Heart left ventricle (tissue), 16 donors: ENCODE results near the gene SEH1L. TPM values are rescaled to one million over a fixed set of nuclear protein-coding genes. Genes with fewer than 3 reads are reported as not detected.

Experiments
- ATAC-seq, 4 donors: fragments of 200-7000 bp; cut with Tn5 transposase; one replicate each; pipeline ENCODE4 v1.9.1; 2020 to 2022; ENCODE audit warnings: moderate library complexity in 4 of 4, mild to moderate bottlenecking in 3 of 4, moderate number of reproducible peaks in 1 of 4
- DNase-seq, 5 donors: peaks; one replicate each; pipeline ENCODE4 v3.0.0-alpha.2; 2020
- H3K27ac ChIP-seq, 12 donors: fragments of 200-600 bp; sonication (generic) in 4 of 12; one replicate each; pipeline versions ENCODE4 v1.5.0 to v1.8.0; 2016 to 2022; ENCODE audit warnings: mild to moderate bottlenecking in 2 of 12
- H3K27me3 ChIP-seq, 9 donors: fragments of 200-600 bp; sonication (generic) in 2 of 9; one replicate each; pipeline versions ENCODE4 v1.5.1 to v1.8.0; 2016 to 2022; ENCODE audit warnings: mild to moderate bottlenecking in 3 of 9
- H3K36me3 ChIP-seq, 9 donors: fragments of 200-600 bp; sonication (generic) in 2 of 9; one replicate each; pipeline versions ENCODE4 v1.5.0 to v1.8.0; 2018 to 2022; ENCODE audit warnings: mild to moderate bottlenecking in 2 of 9
- H3K4me1 ChIP-seq, 12 donors: fragments of 200-600 bp; sonication (generic) in 4 of 12; one replicate each; pipeline versions ENCODE4 v1.5.0 to v1.8.0; 2016 to 2022; ENCODE audit warnings: mild to moderate bottlenecking in 3 of 12
- H3K4me3 ChIP-seq, 12 donors: fragments of 200-600 bp; sonication (generic) in 4 of 12; one replicate each; pipeline versions ENCODE4 v1.5.0 to v1.8.0; 2017 to 2022; ENCODE audit warnings: mild to moderate bottlenecking in 9 of 12, moderate library complexity in 4 of 12
- H3K9me3 ChIP-seq, 12 donors: fragments of 200-600 bp; sonication (generic) in 4 of 12; one replicate each; pipeline versions ENCODE4 v1.5.0 to v1.8.0; 2016 to 2022; ENCODE audit warnings: mild to moderate bottlenecking in 1 of 12
- POLR2A ChIP-seq, 2 donors: fragments of 450-650 bp; IDR thresholded peaks; one replicate each; pipeline ENCODE4 v1.6.1; 2017; ENCODE audit warnings: antibody characterized with exemption in 2 of 2, mild to moderate bottlenecking in 2 of 2, moderate library complexity in 2 of 2
- WGBS, 4 donors: extraction: QIAGEN DNeasy Blood & Tissue Kit in 2 of 4; methylation state at CpG; one replicate each; pipeline versions ENCODE4 v1.1.5 to v1.1.7; 2013 to 2018; 5-methylcytosine and 5-hydroxymethylcytosine counted together
- intact Hi-C, 10 donors: fragments of 100-400 bp; cut with DNase I; formaldehyde crosslinking; loops; one replicate each; pipeline versions ENCODE4 v1.11.1 to v1.14.2; 2022
- polyA plus RNA-seq, 2 donors: library from polyadenylated mRNA; stranded (reverse); fragments of 200-250 nt; gene quantifications; one replicate each; pipeline ENCODE4 v1.2.3, GENCODE V29; 2013
- total RNA-seq, 9 donors: library from RNA; depleted of rRNA in 2 of 9; stranded (reverse); fragments of >200 nt in 2 of 9; fragmentation: NEBNext Ultra II Directional in 3 of 9; extraction: Animal tissue kit (Norgen Biotek cat#: 25700) in 3 of 9; gene quantifications; one replicate each; pipeline versions ENCODE4 v1.1.0 to v1.2.4, GENCODE V29; 2016 to 2023
- TF ChIP-seq, protein P1 (sequence below), 12 donors: fragments of 200-600 bp; sonication (generic) in 4 of 12; IDR thresholded peaks; one replicate each; pipeline versions ENCODE4 v1.5.0 to v1.8.0; 2018 to 2022; ENCODE audit warnings: antibody characterized with exemption in 12 of 12, mild to moderate bottlenecking in 5 of 12
- donor health status: ischemic (EF 13 %, LVEDD 7.1; RV severe dilation, severe dysfunction).
- donor health status: healthy with polysubstance abuse.
- donor health status: DM: no; HTN: yes; CAD: no.
- donor health status: DM: no; HTN: no; CAD: no.
- donor health status: ischemic (EF 25% LVEDD 6.9; RV normal size, moderate dysfunction).
- donor health status: ischemic (EF 25% LVEDD 5.7; RV mildly dilated, moderate dysfunction).
- donor health status: healthy.
- donor health status: DM: yes; HTN: yes; CAD: no.
- donor health status: ischemic (EF 35%, LVEDD 5.7; RV mildly dilated, moderate dysfunction).
- donor health status: nonischemic (EF 11% LVEDD 7.7; RV severe dilation, severe dysfunction).
- donor health status: DM: yes; HTN: yes; CAD: no.
- donor health status: PGD.
- donor health status: ischemic (EF 29% LVEDD 5.4; RV normal size, mild dysfunction).
- donor health status: nonischemic (EF 23%, LVEDD 6.1; RV moderate dilation, normal function).

The SEH1L gene
- total and polyA plus RNA-seq, 11 donors, result 8.6 to 39.9 (median 18.5) TPM

DNA sequence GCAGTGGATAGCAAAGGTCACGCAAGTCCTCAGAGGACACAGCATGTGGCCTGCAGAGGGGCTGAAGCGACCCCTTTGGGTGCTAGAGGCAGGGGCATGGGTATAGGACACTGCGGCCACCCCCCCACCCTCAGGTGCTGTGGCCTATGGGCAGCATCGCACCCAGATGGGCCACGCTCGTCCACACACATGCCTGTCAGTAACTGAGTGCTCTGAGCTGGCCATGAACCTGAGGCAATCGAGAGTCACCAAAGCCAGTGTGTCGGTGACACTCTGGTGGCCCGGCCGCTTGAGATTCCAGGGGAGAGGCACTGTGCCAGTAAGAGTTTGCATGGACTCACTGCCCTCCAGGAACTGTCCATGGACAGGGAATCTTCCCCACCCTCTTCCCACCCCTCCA is 41.0 kb upstream of the SEH1L start:
- no peak for TF ChIP-seq POLR2A (IDR thresholded peaks at IDR 0.05)
- TF ChIP-seq, protein P1, sequence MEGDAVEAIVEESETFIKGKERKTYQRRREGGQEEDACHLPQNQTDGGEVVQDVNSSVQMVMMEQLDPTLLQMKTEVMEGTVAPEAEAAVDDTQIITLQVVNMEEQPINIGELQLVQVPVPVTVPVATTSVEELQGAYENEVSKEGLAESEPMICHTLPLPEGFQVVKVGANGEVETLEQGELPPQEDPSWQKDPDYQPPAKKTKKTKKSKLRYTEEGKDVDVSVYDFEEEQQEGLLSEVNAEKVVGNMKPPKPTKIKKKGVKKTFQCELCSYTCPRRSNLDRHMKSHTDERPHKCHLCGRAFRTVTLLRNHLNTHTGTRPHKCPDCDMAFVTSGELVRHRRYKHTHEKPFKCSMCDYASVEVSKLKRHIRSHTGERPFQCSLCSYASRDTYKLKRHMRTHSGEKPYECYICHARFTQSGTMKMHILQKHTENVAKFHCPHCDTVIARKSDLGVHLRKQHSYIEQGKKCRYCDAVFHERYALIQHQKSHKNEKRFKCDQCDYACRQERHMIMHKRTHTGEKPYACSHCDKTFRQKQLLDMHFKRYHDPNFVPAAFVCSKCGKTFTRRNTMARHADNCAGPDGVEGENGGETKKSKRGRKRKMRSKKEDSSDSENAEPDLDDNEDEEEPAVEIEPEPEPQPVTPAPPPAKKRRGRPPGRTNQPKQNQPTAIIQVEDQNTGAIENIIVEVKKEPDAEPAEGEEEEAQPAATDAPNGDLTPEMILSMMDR (IDR thresholded peaks at IDR 0.05), result no peak
- Histone ChIP-seq H3K27ac (peak overlapping the region in 10 of 12 donors; percentile 23 to 74 (median 50)), H3K36me3 (no peaks in the 10 kb centered on the region), H3K4me1 (peaks cover 0 to 39% (median 12%) of the 10 kb centered on the region in 12 donors), H3K27me3 (peaks cover 0 to 34% (median 6%) of the 10 kb centered on the region in 9 donors), H3K9me3 (no peaks in the 10 kb centered on the region), H3K4me3 (peak overlapping the region in 1 of 12 donors; percentile 25)
- ATAC-seq (peak in 1 of 4 donors; percentile 20), DNase-seq (no peak)
- 78 to 87% (median 83%) methylated on average over 9 to 10 of the region's 10 CpGs for WGBS, 4 donors
- intact Hi-C loops, result no loop called here

DNA sequence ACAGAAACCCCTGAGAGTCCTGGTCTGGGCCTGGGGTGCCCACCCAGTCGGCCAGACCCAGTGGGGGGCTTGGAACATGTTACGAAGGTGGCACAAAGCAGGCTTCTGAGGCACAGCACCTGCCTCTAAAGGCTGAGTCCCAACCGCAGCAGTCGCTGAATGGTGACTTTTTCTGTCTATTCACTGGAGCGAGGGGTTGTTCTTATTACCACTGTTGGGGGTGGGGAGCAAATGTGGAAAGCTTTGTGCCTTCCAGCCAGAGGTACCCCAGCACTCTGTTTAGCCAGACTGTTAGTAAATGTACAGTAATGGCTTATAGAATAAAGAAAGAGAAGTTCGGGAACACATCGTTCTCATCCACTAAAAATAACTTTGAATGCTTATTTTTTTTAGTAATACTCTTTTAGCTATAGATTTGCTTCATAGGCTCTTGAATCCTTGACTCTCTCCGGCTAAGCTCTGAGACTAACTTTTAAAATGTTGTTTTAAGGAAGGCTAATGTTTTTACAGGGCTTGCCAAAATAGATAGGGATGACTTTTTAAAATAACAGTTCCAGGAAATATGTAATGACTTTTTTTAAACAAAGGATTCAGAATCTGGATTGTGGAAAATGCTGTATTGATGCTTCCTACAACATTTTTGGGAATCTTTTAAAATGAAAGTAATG is 40.4 kb upstream of the SEH1L start:
- H3K36me3 ChIP-seq, result no peaks in the 10 kb centered on the region
- no peak for TF ChIP-seq POLR2A (IDR thresholded peaks at IDR 0.05)
- TF ChIP-seq, protein P1 (IDR thresholded peaks at IDR 0.05), result no peak
- H3K9me3 ChIP-seq, result no peaks in the 10 kb centered on the region
- H3K27me3 ChIP-seq, result peaks cover 0 to 40% (median 12%) of the 10 kb centered on the region in 9 donors
- WGBS, 4 donors, result 42 to 59% (median 50%) methylated on average over 8 of the region's 8 CpGs
- intact Hi-C loops, result no loop called here
- DNase-seq (no peak), ATAC-seq (peak in 1 of 4 donors; percentile 21)
- H3K4me1 ChIP-seq, result peaks cover 0 to 39% (median 14%) of the 10 kb centered on the region in 12 donors
- H3K27ac ChIP-seq, result peak overlapping the region in 10 of 12 donors; percentile 23 to 74 (median 50)
- peak overlapping the region in 4 of 12 donors; percentile 16 to 29 (median 24) for H3K4me3 ChIP-seq

GRCh38 chr18:12908706-12909105 is 39.1 kb upstream of the SEH1L start:
- TF ChIP-seq POLR2A (IDR thresholded peaks at IDR 0.05), result no peak
- TF ChIP-seq, protein P1 (IDR thresholded peaks at IDR 0.05), result no peak
- no peak overlapping the region for H3K4me3 ChIP-seq
- H3K36me3 ChIP-seq, result no peaks in the 10 kb centered on the region
- peaks cover 0 to 42% (median 14%) of the 10 kb centered on the region in 9 donors for H3K27me3 ChIP-seq
- no peak for ATAC-seq
- peaks cover 0 to 7% (median 0%) of the 10 kb centered on the region in 12 donors for H3K9me3 ChIP-seq
- intact Hi-C loops, result no loop called here
- H3K27ac ChIP-seq, result peak overlapping the region in 1 of 12 donors; percentile 74
- DNase-seq, result no peak
- H3K4me1 ChIP-seq, result peaks cover 0 to 36% (median 14%) of the 10 kb centered on the region in 12 donors
- 71 to 76% (median 74%) methylated on average over 4 of the region's 4 CpGs for WGBS, 4 donors
